Spleen (tissue), 11 donors: ENCODE results near the gene GSE1. TPM values are rescaled to one million over a fixed set of nuclear protein-coding genes. Genes with fewer than 3 reads are reported as not detected.

Experiments used
- DNase-seq: peaks from one replicate; pipeline ENCODE4 v3.0.0-alpha.2; 2020
- H3K27ac ChIP-seq, 8 donors: fragments of 200-600 bp; sonication (generic) in 7 of 8; 1 replicate in 4 of 8; 2 replicates in 4 of 8; pipeline versions ENCODE4 v1.5.0 to v1.8.0; 2016 to 2021; ENCODE audit warnings: inconsistent platforms in 4 of 8, mild to moderate bottlenecking in 4 of 8, moderate library complexity in 1 of 8
- H3K27me3 ChIP-seq, 7 donors: fragments of 200-600 bp; sonication (generic) in 6 of 7; replicated peaks in 1 of 7; 1 replicate in 4 of 7; 2 replicates in 3 of 7; pipeline versions ENCODE4 v1.5.0 to v1.8.0; 2016 to 2021; ENCODE audit warnings: inconsistent platforms in 3 of 7, mild to moderate bottlenecking in 1 of 7
- H3K36me3 ChIP-seq, 6 donors: fragments of 200-600 bp; sonication (generic) in 5 of 6; 1 replicate in 4 of 6; 2 replicates in 2 of 6; pipeline versions ENCODE4 v1.5.0 to v1.8.0; 2016 to 2021; ENCODE audit warnings: inconsistent platforms in 2 of 6
- H3K4me1 ChIP-seq, 6 donors: fragments of 200-600 bp; sonication (generic) in 5 of 6; 1 replicate in 3 of 6; 2 replicates in 3 of 6; pipeline versions ENCODE4 v1.5.0 to v1.8.0; 2016 to 2021; ENCODE audit warnings: inconsistent platforms in 3 of 6
- H3K4me3 ChIP-seq, 8 donors: fragments of 200-600 bp; sonication (generic) in 7 of 8; 1 replicate in 4 of 8; 2 replicates in 4 of 8; pipeline versions ENCODE4 v1.5.0 to v1.8.0; 2016 to 2021; ENCODE audit warnings: inconsistent platforms in 4 of 8, mild to moderate bottlenecking in 4 of 8, moderate library complexity in 2 of 8
- H3K9me3 ChIP-seq, 8 donors: fragments of 200-600 bp; sonication (generic) in 7 of 8; 1 replicate in 4 of 8; 2 replicates in 4 of 8; pipeline versions ENCODE4 v1.5.0 to v1.8.0; 2016 to 2021; ENCODE audit warnings: inconsistent platforms in 4 of 8
- CTCF ChIP-seq, 11 experiments: fragments of 200-600 bp in 7 of 11; fragments of 450-650 bp in 4 of 11; sonication (generic) in 4 of 11; IDR thresholded peaks in 8 of 11; conservative IDR thresholded peaks in 3 of 11; 1 replicate in 7 of 11; 2 replicates in 4 of 11; pipeline versions ENCODE4 v1.4.0 to v1.8.0; 2016 to 2021; ENCODE audit warnings: antibody characterized with exemption in 11 of 11, inconsistent platforms in 4 of 11, mild to moderate bottlenecking in 1 of 11
- POLR2A ChIP-seq, 3 donors: fragments of 450-650 bp; IDR thresholded peaks; one replicate each; pipeline ENCODE4 v1.5.1; 2017; ENCODE audit warnings: antibody characterized with exemption in 3 of 3, mild to moderate bottlenecking in 1 of 3
- POLR2AphosphoS5 ChIP-seq, 3 donors: sonication (generic); formaldehyde crosslinking; IDR thresholded peaks; one replicate each; pipeline ENCODE4 v1.5.1; 2017; ENCODE audit warnings: antibody characterized with exemption in 3 of 3
- WGBS, 5 donors: extraction: QIAGEN DNeasy Blood & Tissue Kit in 3 of 5; methylation state at CpG; one replicate each; pipeline versions ENCODE4 v1.1.5 to v1.1.7; 2013 to 2018; 5-methylcytosine and 5-hydroxymethylcytosine counted together
- intact Hi-C: fragments of 100-400 bp; cut with DNase I; formaldehyde crosslinking; loops from one replicate; pipeline ENCODE4 v1.15.0; 2023; ENCODE audit warnings: low total_unique reads
- polyA plus RNA-seq, 3 donors: library from polyadenylated mRNA; stranded (reverse); fragments of 200-250 nt; gene quantifications; one replicate each; pipeline ENCODE4 v1.2.1, GENCODE V29; 2013
- total RNA-seq, 7 donors: library from RNA; depleted of rRNA in 3 of 7; stranded (reverse); fragments of >200 nt in 3 of 7; fragmentation: NEBNext Ultra II Directional in 4 of 7; extraction: Animal tissue kit (Norgen Biotek cat#: 25700) in 4 of 7; gene quantifications; one replicate each; pipeline versions ENCODE4 v1.1.0 to v1.2.1, GENCODE V29; 2016 to 2021
- donor health status: healthy with polysubstance abuse.
- donor health status: DM: no; HTN: no; CAD: no; lungs with moderate emphysema.
- donor health status: DM: no; HTN: no; CAD: no.
- donor health status: Bipolar disorder and iron deficiency.
- donor health status: healthy.
- donor health status: DM: no; HTN: no; CAD: no.
- donor health status: DM: yes; HTN: yes; CAD: no.

Gene GSE1
- total and polyA plus RNA-seq, 10 donors = 7.4 to 121 (median 86.3) TPM

DNA sequence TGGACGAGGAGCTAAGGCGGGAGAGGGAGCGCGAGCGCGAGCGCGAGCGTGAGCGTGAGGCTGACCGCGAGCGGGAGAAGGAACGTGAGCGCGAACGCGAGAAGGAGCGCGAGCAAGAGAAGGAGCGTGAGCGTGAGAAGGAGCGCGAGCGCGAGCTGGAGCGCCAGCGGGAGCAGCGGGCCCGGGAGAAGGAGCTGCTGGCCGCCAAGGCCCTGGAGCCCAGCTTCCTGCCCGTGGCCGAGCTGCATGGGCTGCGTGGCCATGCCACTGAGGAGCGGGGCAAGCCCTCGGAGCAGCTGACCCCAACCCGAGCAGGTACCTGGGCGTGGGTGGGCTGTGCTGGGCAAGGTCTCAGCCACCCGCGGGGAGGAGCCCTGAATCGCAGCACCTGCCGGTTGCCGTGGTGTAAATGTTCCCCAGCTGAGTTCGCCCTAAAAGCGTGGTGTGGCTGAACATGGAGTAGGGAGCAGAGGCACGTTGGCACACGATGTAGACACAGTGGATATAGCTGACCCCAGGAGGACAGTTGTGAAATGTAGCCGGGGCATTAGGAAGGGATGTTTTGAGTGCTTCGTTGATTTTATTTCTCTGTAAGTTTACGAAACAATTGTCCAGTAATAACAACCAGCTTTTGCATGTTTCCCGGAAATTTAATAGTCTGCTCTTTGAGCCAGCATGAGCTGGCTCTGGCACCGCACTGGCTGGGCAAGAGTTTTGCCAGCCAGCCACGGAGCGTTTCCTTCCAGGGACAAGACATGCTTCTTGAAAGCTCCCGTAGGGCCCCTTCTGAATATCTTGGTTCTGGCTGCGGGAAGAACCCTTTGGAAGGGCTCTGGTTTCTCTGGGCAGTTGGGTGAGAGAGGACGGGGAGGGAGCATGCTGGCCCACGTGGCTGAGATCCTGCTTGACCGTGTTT lies 43.5 kb downstream of the GSE1 start:
- H3K27me3 ChIP-seq = no peaks in the 10 kb centered on the region
- peaks cover 3 to 94% (median 66%) of the 10 kb centered on the region in 6 donors for H3K36me3 ChIP-seq
- peaks cover 0 to 37% (median 12%) of the 10 kb centered on the region in 6 donors for H3K4me1 ChIP-seq
- no peaks in the 10 kb centered on the region for H3K9me3 ChIP-seq
- H3K27ac ChIP-seq = no peak overlapping the region
- 93 to 95% (median 94%) methylated on average over 54 to 59 of the region's 59 CpGs for WGBS, 5 donors
- intact Hi-C loops = no loop called here
- no peak for TF ChIP-seq POLR2A (IDR thresholded peaks at IDR 0.05)
- peak in 1 of 3 donors; percentile 39 for TF ChIP-seq POLR2AphosphoS5 (IDR thresholded peaks at IDR 0.05)
- H3K4me3 ChIP-seq = no peak overlapping the region
- peak; percentile 76 for DNase-seq

- intact Hi-C loops = no loop called here
- Histone ChIP-seq H3K4me3 (no peak overlapping the region), H3K9me3 (no peaks in the 10 kb centered on the region), H3K27ac (no peak overlapping the region), H3K27me3 (no peaks in the 10 kb centered on the region), H3K36me3 (peaks cover 3 to 94% (median 73%) of the 10 kb centered on the region in 6 donors), H3K4me1 (peaks cover 0 to 30% (median 9%) of the 10 kb centered on the region in 6 donors)
- DNase-seq = peak; percentile 49
- WGBS, 5 donors = 94 to 98% (median 96%) methylated on average over 16 to 21 of the region's 21 CpGs
- no peak for TF ChIP-seq POLR2A (IDR thresholded peaks at IDR 0.05)
- peak in 1 of 3 donors; percentile 18 for TF ChIP-seq POLR2AphosphoS5 (IDR thresholded peaks at IDR 0.05)
These were observed 44.1 kb downstream of the GSE1 start for GRCh38 chr16:85657267-85657650.

GRCh38 chr16:85657996-85658395 lies 44.9 kb downstream of the GSE1 start:
- DNase-seq = peak; percentile 41

GRCh38 chr16:85658504-85659326 lies 45.6 kb downstream of the GSE1 start:
- intact Hi-C loops = no loop called here
- peak; percentile 73 for DNase-seq
- Histone ChIP-seq H3K4me3 (no peak overlapping the region), H3K27me3 (no peaks in the 10 kb centered on the region), H3K4me1 (peaks cover 0 to 18% (median 3%) of the 10 kb centered on the region in 6 donors), H3K9me3 (no peaks in the 10 kb centered on the region), H3K27ac (no peak overlapping the region), H3K36me3 (peaks cover 11 to 100% (median 87%) of the 10 kb centered on the region in 6 donors)
- TF ChIP-seq POLR2AphosphoS5 (IDR thresholded peaks at IDR 0.05) = peak in 1 of 3 donors; percentile 29
- TF ChIP-seq POLR2A (IDR thresholded peaks at IDR 0.05) = no peak
- 90 to 94% (median 93%) methylated on average over 12 to 18 of the region's 18 CpGs for WGBS, 5 donors

More at GRCh38 chr16:85657996-85658395, 44.9 kb downstream of the GSE1 start:
- H3K9me3 ChIP-seq = no peaks in the 10 kb centered on the region
- H3K4me1 ChIP-seq = peaks cover 0 to 24% (median 5%) of the 10 kb centered on the region in 6 donors
- H3K27ac ChIP-seq = no peak overlapping the region
- intact Hi-C loops = no loop called here
- H3K27me3 ChIP-seq = no peaks in the 10 kb centered on the region
- WGBS, 5 donors = 91 to 99% (median 93%) methylated on average over 3 of the region's 3 CpGs
- TF ChIP-seq POLR2A (IDR thresholded peaks at IDR 0.05) = no peak
- peak in 1 of 11 experiments; percentile 8 for TF ChIP-seq CTCF (IDR thresholded peaks at IDR 0.05 in 8 of 11, conservative IDR thresholded peaks at IDR 0.05 in 3 of 11)
- H3K4me3 ChIP-seq = no peak overlapping the region
- peaks cover 4 to 97% (median 80%) of the 10 kb centered on the region in 6 donors for H3K36me3 ChIP-seq

DNA sequence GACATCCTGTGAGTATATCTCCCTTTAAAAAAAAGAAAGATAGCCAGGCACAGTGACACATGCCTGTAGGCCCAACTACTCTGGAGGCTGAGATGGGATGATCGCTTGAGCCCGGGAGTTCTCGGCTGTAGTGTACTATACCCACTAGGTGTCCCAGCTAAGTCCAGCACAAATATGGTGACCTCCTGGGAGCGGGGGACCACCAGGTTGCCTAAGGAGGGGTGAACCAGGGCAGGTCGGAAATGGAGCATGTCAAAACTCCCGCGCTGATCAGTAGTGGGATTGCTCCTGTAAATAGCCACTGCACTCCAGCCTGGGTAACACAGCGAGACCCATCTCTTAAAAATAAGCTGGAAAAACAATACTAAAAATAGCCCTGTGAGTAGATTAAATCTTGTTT lies 46.2 kb downstream of the GSE1 start:
- Histone ChIP-seq H3K27ac (no peak overlapping the region), H3K36me3 (peaks cover 14 to 100% (median 91%) of the 10 kb centered on the region in 6 donors), H3K4me1 (peaks cover 0 to 14% (median 0%) of the 10 kb centered on the region in 6 donors), H3K9me3 (no peaks in the 10 kb centered on the region), H3K4me3 (no peak overlapping the region), H3K27me3 (no peaks in the 10 kb centered on the region)
- intact Hi-C loops = no loop called here
- TF ChIP-seq POLR2AphosphoS5 (IDR thresholded peaks at IDR 0.05) (no peak), CTCF (IDR thresholded peaks at IDR 0.05 in 8 of 11, conservative IDR thresholded peaks at IDR 0.05 in 3 of 11) (no peak), POLR2A (IDR thresholded peaks at IDR 0.05) (no peak)
- peak; percentile 61 for DNase-seq
- WGBS, 5 donors = 85 to 95% (median 93%) methylated on average over 8 of the region's 8 CpGs
